NCI-H774 (cell line): ENCODE data around the gene CTNNA2.
A peak's percentile ranks its signal among the peaks of the same experiment; 100 is the strongest.

Experiments used
- DNase-seq: peaks from one replicate; lab custom pipeline; 2025; lab: John Stamatoyannopoulos, UW

Gene CTNNA2

DNA sequence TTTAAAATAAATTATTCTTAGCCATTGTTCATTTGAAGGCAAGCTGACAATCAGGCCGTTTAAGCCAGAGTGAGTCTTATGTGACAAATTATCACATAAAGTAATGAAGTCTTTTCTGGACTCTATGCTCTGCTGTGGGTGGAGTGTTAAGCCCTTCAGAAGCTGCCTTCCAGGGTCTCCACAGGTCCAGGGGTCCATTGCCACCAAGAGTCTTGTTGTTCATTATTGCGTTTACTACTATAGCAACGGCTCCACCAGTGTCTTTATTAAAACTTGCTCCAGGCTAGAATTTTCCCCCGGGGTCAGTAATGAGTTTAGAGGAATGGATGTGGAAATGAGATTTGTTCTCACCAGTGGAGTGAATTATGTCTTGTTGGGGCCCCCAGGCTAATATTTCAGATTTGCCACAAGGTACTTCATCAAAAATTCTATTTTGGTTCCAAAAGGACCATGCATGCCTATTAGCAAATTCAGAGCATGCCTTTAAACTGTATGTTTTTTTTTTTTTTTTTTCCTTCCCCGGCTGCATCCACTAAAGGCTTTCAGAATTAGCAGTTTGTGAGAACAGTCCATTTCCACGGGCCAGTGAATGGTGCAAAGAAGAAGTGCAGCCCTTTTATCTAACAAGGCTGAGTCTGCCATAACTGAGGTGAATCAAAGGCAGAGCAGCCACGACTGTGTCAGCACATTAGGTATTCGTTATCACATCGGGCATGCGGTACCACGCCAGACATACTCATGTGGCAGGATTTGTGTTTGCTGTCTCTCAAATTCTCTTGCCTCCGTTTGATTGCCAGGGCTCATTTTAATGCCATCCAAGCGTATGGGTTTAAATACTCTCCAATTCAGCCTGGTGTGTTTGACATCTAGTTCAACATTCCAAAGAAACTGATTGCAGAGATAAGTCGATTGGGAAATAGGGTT, 817.9 kb downstream of the CTNNA2 start:
- no peak for DNase-seq

DNA sequence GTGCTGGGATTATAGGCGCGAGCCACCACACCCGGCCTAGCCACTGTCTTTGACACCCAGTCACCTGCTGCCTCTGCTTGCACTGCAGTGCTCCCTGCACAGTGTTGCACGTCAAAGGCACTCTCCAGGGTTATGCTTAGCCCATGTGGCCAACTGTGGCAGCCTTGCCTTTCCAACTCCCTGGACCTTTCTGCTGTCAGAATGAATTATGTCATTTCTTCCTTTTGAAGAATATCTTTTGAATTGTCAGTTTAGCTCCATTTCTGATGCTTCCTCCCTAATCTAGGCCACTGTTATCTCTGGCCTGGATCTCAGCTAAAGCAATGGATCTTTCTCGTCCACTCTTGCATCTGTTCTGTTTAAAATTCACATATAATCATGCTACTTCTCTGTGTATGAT, 821.0 kb downstream of the CTNNA2 start:
- no peak for DNase-seq

DNA sequence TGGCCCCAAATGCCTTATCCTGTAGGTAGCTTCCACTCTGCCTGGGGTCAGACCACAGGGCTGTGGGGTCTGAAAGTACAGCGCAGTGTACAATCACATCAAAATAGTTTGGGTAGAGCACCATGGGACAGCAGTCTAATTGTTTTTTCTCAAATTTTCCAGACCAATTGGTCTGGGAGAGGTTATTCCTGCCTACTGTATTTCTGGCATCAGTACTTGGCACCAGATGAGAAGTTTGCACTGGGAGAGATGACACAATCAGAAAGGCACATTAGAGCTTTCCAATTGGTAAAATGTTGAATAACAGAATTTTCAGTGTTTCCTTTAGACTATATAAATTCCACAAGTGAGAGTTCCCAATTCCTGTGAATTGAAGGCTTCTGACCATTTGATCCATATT, 822.6 kb downstream of the CTNNA2 start:
- DNase-seq = no peak

DNA sequence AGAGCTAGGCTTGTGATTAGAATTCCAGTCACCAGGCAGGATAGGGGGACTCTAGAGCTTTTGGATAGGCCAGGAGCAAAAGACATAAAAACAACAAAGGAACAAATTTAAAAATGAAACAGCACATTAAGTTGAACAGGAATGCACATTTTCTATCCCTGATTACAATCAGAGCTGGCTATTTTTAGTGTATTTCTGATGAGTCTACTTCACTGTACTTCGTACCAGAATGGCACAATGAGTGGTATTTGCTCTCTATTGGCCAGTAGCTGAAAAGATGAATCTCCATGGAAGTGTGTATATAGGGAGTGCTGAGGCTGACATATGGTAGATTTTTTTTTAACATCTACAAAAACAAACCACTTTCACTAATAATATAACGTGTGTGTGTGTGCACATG, 825.9 kb downstream of the CTNNA2 start:
- no peak for DNase-seq

DNA sequence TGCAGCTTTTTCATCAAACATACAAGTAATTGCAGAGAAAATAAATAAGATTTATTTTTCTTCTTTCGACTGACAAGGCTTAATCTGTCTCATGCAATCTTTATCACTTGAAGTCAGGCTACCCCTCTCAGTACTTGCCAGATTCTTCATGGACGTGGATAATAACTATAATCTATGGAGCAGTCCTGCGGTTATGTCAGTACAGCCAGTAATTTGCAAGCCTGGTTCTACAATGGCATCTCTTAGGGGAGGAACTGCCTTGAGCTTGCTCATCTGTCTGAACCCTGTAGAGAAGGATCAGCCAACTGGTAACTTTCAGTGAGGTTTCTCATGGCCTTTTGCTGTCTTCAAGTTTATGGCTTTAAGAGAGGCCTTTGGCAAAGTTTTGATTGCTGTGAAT, 827.2 kb downstream of the CTNNA2 start:
- no peak for DNase-seq

DNA sequence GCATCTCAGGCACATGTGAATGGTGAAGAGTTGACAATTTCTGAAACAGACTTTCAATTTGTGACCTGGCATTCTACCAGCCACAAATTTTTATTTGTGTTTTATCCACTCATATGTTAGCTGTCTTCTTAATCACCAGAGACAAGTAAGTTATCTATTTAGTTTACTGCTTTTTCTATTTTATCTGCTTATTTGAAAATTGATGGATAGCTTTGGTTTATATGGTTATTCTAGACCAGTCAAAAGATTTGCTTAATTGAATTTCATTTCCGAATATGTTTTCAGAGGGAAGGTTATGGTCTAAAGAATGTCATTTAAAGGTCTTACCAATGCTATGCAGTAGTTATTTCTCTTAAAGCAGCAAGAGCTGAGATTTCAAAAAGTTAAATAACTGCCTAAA, 835.2 kb downstream of the CTNNA2 start:
- no peak for DNase-seq

DNA sequence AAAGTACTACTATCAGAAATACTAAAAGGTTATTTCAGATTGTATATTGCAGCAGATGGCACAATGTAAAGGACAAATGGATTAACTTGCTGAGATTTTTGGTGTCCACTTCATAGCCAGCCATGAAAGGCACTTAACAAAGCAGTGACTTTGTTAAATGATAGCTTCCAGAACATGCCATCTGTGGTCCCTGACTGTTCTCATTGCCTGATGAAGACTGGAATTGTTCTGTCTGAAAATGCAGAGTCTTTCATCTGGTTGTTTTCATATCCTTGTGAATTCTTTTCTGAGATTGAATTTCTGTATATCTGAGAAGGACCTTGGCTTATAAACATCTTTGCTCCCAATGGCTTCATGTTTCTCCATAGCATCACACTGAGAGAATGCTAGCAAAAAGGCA, 836.1 kb downstream of the CTNNA2 start:
- no peak for DNase-seq

DNA sequence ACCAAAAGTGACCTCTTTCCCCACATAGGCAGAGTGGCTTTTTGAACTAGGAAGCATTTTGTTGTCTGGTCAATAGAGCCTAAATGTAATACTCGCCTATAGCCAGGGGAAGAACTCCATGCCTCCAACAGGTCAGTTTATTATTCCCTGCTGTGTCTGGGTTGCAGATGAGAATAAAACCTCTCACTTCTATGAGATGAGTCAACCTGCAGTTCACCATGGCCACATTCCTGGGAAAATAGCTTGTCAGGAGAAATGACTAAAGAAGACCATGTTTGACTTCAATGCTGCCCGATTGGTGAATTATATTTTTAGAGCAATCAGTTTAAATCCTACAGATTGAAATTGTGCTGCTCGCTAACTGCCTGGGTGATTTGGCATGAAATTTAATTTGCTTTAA, 838.4 kb downstream of the CTNNA2 start:
- no peak for DNase-seq

DNA sequence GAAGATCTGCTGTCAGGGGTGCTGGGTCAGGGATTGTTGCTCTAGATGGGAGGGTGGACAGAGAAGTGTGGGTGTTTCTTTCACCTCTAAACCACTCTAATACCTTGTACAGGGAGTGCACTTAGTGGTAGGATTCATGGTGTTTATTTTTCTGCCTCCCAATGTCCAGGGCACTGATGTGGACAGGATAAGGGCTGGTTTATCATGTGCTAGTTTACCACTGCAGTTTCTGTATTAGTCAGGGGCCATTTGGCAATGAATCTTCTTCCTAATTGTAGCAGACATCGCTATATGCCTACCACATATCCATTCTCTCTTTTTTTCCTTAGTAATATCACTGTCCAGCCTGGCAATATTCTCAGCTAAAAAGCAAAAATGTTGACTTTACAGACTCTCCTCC, 842.0 kb downstream of the CTNNA2 start:
- DNase-seq = no peak

DNA sequence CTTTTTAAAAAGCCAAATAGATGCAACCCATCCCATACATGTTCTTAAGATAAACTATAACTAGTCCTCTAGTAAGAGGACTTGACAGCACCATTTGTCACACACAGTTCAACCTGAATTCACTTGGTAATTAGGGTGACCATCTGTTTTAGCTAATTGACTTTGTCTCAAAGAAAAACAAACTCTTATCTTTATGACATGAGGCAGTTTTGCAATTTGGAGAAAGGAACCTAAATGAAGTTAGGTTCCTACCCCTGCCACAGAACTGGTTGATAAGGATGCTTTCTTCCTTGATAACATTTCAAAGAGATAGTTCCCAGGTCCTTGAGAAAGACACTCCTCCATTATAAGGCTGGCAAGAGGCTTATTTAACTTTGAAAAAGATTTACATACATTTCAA, 849.1 kb downstream of the CTNNA2 start:
- no peak for DNase-seq

DNA sequence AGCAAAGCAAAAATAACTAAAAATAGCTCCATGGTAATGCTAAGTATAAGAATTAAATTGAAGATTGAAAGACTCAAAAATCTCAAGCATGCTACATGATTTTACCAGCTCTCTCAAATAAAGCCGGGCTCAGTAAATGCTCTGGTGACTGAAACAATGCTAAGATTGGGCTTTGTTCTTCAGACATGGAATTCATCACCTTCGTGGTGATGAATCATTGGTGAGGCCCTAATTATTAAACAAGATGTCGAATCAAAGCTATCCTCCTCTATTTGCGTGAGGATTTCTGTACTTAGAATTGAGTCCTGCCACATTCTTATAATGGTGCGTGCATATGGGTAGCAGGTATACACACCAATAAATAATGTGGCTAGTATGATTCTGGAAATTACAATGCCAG, 850.5 kb downstream of the CTNNA2 start:
- DNase-seq = no peak

DNA sequence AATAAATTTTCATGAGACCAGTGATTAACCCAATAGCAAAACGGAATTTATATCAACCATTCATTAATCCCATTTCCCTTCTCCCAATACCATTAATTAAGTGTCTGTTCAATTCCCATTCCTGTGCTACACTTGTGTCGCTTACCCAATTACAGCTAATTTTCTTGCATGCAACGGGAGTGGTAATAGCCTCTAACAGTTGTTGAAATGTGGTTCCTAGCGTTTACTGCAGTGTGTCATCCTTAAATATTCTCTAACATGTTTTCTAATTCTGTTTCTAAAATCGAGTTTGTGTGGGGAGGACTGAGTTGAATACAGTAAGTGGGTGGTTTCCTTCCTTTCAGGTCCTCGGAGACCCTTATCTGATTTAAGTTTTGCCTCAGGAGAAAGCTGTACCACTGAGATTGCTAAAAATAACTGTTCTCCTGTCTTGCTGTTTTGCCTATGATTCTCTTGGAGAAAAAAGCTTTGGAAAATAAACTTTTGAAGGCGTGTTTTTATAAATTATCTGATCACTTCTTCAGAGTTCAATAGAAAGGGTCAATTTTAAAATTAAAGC, 851.0 kb downstream of the CTNNA2 start:
- no peak for DNase-seq

DNA sequence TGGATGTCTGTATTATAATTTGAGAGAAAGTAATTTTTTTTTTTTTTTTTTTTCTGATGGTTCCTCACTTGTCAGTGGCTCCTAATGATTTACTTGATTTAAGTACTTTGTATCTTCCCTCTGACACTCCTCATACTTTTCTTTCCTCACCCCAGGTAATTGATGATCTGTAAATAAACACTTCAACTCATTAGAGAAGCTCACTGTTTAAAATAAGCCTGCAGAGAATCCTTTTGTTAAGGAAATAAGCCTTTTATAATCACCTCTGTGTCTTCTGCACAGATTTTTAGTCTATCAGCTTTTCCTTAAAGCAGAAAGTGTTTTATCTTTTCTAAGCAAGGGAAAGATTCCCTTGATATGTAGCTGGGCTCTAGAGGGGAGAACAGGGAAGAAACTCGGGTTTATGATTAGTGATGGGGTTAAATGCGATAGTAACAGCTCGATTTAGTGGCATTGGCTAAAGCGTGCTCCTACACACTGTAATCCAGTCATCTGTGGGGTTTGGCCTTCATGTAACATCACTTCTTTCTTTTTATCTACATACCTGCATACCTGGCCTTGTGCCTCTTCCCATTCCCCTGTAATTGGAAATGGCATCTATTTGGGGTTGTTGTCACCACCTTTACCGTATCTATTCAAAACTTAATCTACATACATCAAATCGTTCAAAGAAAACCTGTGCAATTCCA, 851.8 kb downstream of the CTNNA2 start:
- no peak for DNase-seq

DNA sequence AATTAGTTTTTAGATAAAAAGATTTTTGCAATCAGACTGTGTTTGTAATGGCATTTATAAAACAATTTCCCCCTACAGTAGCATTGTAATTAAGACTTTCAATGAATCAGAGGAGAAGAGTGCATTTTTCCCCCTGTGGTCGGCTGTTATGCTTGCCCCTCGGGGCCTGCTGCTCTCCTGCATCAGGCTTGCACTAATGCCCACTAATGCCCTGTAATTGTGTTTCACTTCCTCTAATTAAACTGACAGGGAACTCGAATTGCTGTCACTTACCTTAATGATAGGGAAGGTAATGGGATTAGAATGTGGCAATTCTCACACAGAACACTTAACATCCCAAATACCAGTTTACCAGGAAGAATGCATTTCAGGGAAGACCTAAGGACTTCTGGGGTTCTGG, 852.9 kb downstream of the CTNNA2 start:
- DNase-seq = no peak

DNA sequence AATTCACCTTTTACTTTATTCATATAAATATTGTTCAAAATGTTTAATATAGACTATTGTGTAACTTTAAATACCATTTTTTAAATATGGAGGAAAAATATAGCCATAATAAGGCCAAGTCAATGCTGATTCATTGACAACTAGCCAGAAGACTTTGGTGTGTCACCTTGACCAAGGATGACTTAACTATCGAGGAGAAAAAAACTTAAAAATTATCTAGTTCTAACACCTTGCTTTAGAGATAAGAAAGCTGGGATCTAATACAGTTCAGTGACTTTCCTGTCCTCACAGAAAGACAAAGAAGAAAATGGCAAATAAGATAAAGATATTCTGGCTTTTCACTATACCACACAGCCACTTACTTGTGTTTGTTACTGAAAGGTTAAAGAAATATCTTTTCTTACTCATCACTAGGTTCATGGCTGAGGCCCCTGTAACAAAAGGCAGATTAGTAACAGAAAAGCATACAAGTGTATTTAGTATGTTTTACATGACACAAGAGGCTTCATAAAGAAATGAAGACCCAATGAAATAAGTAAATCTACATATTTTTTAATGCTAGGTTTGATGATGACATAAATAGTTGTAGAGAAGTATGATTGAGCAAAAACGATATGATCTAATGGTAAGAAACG, 857.6 kb downstream of the CTNNA2 start:
- no peak for DNase-seq

DNA sequence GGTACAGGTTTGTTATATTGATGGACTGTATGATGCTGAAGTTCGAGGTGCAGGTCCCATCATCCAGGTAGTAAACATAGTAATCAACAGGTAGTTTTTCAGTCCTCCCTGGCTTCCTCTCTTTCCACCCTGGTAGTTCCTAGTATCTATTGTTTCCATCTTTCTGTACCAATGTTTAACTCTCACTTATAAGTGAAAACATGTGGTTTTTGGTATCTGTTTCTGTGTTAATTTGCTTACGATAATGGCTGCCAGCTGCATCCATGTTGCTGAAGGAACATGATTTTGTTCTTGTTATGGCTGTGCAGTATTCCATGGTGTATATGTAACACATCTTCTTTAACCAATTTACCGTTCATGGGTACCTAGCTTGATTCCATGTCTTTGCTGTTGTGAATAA, 861.3 kb downstream of the CTNNA2 start:
- DNase-seq = no peak

DNA sequence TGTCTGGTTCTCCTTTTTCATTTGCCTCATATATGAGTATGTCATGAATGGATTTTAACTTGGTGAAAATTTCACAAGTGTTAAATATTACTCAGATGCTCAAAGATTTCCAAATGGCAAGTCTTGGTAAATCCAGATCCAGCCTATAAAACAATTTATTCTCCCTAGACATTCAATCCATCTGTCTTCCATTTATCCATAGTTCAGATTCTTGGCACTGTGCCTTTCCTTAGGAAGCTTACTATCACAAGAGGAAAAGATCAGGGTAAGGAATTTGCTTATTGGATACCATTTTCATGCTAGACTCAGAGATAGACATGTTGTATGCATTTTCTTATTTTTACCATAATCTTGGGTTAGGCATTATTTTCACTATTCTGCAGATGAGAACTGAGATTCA, 864.2 kb downstream of the CTNNA2 start:
- DNase-seq = no peak

DNA sequence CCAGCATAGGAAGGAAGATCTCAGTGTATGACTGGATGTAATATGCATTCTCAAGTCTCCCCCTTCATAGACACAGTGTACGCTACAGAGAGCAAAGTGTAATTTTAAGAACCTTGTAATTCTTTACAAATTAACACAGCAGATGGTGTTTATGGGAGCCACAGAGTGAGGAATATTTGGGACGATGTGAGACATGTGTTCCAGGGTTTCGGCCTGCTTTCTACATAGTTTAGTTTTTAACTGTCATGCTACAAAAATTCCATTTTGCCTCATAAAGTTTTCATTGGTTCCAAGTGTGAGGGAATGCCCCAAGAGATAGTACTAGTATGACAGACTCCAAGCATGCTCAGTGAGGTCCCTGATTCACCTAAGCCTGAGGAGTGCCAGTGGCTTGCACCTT, 867.9 kb downstream of the CTNNA2 start:
- no peak for DNase-seq

DNA sequence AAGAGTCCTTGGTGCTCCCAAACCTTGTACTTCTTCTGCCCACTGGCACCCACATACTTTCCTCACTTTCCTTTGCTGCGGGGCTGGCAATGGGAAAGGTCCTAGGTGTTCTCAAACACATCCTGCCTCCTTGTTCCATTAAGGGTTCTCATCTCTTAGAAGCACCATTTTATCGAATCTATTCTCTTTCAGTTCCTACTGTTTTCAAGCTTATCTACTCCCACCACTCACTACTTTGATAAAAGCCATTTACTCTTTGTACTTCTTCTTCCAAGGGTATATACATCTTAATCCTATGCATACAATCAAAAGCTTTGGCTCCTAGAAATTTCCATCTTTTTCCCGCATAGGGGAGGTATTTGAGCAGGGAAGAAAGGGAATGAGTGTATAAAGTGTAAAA, 868.8 kb downstream of the CTNNA2 start:
- no peak for DNase-seq

DNA sequence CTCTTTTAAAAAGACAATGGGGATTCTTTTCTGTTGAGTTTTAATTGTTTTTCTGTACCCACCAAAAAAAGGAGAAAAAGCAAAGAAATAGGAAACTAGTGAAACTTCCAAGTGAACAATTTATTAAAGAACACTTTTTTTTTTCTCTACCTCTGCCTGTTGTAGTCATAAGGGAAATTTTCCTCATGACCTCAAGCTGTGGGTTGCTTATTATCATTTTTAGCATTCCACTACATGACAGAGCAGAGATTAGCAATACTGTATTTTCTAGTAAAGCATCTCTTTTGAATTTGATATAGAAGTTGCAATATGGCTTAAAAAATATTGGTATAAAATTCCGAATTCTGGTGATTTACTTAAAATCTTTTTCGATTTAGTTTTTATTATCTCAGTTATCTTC, 879.6 kb downstream of the CTNNA2 start:
- no peak for DNase-seq

DNA sequence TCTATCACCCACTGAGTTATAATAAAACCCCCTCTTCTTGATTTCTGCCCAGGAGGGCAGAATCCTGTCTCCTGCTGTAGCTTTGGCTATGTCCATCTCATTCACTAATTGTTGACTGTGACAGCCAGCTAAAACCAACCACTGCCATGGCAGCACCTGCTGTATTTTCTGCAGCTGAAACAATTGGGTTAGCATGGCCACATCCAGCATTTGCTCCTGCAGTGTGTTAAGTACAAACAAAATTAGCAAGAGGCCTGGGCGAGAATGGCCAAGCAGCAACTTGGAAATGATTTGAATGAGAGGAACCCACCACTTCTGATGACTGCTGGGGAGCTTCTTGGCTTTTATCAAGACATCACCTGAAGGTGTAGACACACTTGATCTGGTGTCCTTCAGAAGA, 881.1 kb downstream of the CTNNA2 start:
- DNase-seq = peak; percentile 38

DNA sequence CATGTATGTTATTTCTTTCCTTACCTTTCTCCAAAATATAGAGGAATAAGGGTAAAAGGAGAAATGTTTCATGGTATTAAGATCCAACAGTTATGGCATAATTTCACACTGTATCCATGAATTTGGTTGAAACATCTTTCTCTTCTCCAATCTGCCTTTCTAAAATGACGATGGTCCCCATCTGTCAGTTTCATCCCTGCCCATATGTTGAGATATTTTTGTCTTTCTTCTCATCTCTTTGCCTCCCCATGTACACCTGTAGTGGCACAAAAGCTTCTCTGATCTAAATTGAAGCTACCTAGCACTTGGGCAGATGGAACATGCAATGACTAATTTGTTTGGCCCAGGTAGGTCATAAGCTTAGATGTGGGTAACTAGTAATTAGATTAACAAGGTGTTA, 882.4 kb downstream of the CTNNA2 start:
- DNase-seq = no peak

DNA sequence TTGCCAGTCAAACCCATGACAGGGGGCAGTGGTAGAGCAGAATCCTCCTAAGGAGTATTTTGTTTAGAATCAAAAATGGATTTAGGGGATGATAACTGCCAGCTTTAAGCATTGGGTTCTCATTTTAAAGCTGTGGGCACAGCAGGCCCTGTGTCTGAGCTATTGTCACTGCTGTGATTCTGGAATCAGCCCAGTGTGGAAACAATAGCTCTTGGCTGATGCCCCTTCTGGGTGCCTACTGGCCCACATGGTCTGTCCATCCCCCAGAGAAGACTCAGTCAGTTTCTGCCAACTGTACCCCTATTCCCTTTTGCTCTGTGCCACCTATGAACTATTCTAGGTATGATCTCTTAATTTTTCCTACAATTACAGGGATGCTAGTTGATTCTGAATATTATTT, 883.4 kb downstream of the CTNNA2 start:
- DNase-seq = no peak
